ENCODE measurements around the gene MYF5.

Gene MYF5

GRCh38 chr12:80766210-80766609 is 49.5 kb downstream of the MYF5 start:
- no peak for DNase-seq (ENCODE audit: low read depth)

- DNase-seq (ENCODE audit: low read depth), result no peak
Measured at GRCh38 chr12:80766897-80767296, 50.2 kb downstream of the MYF5 start.

Measured in stimulated activated CD8-positive, alpha-beta memory T cell treated with anti-CD3 and anti-CD28 coated beads, Interleukin-12 subunit alpha, Interleukin-12 subunit beta, amount 100 ng/mL, for 4 hours (primary cell).